Testis (tissue), 2 donors: ENCODE measurements around the gene SFXN2.
"Not testable (repeated sequence)": the region's sequence is repeated elsewhere in the genome, so short reads cannot be mapped to it uniquely, and the experiment has no call there.

Source experiments
- POLR2A ChIP-seq: fragments of 450-650 bp; IDR thresholded peaks from one replicate; pipeline ENCODE4 v1.6.1; 2017; ENCODE audit warnings: antibody characterized with exemption, mild to moderate bottlenecking, moderate library complexity
- TF ChIP-seq, protein P1 (sequence below), 3 experiments: fragments of 450-650 bp in 2 of 3; fragments of 200-600 bp in 1 of 3; sonication (generic) in 1 of 3; IDR thresholded peaks; one replicate each; pipeline ENCODE4 v1.5.1; 2016 to 2019; ENCODE audit warnings: antibody characterized with exemption in 3 of 3, mild to moderate bottlenecking in 2 of 3, moderate library complexity in 1 of 3

DNA sequence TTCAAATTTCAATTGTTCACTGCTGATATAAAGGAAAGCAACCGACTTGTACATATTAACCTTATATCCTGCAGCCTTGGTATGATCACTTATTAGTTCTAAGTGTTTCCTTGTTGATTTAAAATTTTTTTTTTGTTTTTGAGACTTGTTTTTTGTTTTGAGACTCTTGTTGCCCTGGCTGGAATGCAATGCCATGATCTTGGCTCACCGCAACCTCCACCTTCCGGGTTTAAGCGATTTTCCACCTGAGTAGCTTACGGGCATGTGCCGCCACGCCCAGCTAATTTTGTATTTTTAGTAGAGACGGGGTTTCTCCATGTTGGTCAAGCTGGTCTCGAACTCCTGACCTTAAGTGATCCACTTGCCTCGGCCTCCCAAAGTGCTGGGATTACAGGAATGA, 19.0 kb upstream of the SFXN2 start:
- TF ChIP-seq, protein P1, sequence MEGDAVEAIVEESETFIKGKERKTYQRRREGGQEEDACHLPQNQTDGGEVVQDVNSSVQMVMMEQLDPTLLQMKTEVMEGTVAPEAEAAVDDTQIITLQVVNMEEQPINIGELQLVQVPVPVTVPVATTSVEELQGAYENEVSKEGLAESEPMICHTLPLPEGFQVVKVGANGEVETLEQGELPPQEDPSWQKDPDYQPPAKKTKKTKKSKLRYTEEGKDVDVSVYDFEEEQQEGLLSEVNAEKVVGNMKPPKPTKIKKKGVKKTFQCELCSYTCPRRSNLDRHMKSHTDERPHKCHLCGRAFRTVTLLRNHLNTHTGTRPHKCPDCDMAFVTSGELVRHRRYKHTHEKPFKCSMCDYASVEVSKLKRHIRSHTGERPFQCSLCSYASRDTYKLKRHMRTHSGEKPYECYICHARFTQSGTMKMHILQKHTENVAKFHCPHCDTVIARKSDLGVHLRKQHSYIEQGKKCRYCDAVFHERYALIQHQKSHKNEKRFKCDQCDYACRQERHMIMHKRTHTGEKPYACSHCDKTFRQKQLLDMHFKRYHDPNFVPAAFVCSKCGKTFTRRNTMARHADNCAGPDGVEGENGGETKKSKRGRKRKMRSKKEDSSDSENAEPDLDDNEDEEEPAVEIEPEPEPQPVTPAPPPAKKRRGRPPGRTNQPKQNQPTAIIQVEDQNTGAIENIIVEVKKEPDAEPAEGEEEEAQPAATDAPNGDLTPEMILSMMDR (IDR thresholded peaks at IDR 0.05), result not testable (repeated sequence)
- TF ChIP-seq POLR2A, result not testable (repeated sequence)
